ENCODE results near the gene GPHN.

GPHN gene

DNA sequence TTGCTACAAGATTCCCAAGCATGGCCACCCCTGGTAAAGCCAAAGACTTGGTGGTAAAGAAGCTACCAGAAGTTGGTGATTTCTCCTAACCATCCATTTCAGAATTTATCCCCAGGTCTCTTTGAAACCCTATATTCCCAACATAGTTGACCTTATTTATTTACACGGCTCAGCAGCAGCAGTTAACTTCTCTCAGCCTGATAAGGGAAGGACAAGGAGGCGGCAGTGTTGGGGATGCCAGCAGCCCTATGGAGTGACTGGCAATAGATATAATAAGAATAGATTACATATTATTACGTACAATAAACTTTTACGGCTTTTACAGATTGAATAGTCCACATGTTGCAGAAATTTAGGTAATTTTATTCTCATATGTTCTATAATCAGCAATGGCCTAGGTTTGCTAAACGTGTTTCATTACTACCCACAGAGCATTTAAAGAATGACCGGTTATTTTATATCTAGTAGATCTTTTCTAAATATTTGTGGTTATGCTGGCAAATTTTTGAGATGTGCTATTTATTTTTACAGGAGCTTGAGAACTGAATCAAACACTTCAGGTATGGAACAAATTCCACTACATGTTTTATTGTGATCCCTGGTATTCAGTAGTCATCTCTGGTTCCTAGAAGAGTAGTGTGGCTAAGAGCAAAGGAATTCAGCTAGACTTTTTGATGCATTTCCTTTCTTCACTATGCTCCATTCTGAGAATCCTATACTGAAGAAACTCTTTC, 713.5 kb downstream of the GPHN start:
- no peak for DNase-seq (ENCODE audit: low read depth, low spot score)

DNA sequence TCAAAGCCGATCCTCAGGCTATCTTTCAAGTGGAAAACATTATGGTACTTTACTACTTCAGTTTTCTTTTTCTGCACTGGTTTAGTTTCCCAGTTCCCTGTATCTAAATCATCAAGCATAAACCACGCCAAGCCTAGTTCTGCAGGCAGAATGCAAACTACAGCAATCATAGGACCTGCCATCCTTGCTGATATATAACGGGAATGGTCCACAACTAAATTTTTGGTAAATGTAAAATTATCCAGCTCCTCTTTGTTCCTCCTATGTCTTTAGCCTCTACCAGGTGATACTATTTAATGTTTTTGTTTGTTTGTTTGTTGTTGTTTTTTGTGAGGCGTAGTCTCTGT, 714.0 kb downstream of the GPHN start:
- no peak for DNase-seq (ENCODE audit: low read depth, low spot score)

DNA sequence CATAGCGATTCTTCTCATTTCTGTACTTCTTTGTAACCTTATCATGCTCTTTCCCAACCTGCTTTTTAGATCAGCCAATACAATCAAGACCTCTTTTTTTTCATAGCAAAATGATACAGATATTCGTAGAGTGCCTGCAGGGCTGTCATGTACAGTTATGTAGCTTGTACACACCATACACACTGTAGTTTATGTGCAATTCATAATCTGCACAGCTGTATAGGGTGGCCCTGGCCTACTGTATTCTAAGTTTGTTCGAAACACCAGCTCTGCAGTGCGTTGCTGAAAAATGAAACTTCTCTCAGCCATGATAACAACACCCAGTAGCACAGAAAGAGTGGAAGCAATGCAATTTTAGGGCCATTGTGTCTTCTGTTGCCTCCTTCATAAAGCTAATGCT, 717.6 kb downstream of the GPHN start:
- DNase-seq (ENCODE audit: low read depth, low spot score): no peak

DNA sequence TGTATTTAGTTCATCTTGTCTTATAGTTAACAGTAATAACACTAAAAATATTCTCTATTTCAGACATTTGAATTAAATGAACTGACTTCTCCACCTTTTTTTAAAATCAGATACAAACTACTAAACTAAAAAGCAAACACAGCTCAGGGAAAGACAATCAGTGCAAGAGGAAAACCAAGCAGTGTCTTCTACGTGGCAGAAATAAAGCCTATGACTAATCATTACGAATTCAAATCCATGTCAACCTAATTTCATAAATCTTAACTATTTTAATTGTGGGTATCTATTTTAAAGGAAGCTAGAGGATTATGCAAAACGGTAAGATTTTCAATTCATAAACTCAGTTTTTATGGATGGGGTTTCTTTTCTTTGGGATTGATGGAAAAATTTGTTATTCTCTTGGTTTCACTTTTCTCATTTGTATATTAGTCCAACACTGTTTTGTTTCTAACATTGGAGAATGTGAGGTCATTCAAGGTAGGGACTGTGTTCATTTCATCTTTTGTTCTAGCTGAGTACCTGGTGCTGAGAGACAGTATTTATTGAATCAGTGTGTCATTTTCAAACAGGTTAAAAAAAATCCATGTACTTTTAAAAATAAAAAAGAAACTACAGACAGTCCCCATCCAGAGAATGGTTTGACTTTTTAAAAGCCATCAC, 720.5 kb downstream of the GPHN start:
- DNase-seq (ENCODE audit: low read depth, low spot score): no peak
